Panc1 (cell line): ENCODE measurements around the gene IGF1R. TPM values are rescaled to one million over a fixed set of nuclear protein-coding genes. Genes with fewer than 3 reads are reported as not detected.

Experiments used
- ATAC-seq: fragments of 200-7000 bp; cut with Tn5 transposase; 2 replicates; pipeline ENCODE4 v1.9.1; 2020; ENCODE audit warnings: mild to moderate bottlenecking, moderate library complexity
- BruUV-seq: library from RNA; stranded (reverse); fragments of 400-500 nt; replicated peaks from 2 replicates; lab custom pipeline; 2021; lab: Mats Ljungman, UMichigan
- CTCF ChIA-PET: fragments of 300-600 bp; sonication (Branson Sonifier 250); formaldehyde crosslinking; loops from one replicate; lab custom pipeline; 2022; ENCODE audit warnings: antibody characterized with exemption; lab: Charles Lee
- POLR2A ChIA-PET: fragments of 300-600 bp; sonication (Branson Sonifier 250); formaldehyde crosslinking; loops from one replicate; lab custom pipeline; 2022; ENCODE audit warnings: antibody characterized with exemption; lab: Charles Lee
- DNase-seq: peaks from one replicate; pipeline ENCODE4 v3.0.0-alpha.2; 2010; ENCODE audit warnings: low read depth, low spot score
- H3K27ac ChIP-seq: 2 replicates; pipeline ENCODE4 v1.5.1; 2011; ENCODE audit warnings: mild to moderate bottlenecking, low read length, inconsistent platforms
- H3K27me3 ChIP-seq: fragments of 200-500 bp; sonication (Bioruptor generic); 2 replicates; pipeline ENCODE4 v1.6.0; 2014; ENCODE audit warnings: low read length, inconsistent platforms; ENCODE audit not compliant: control insufficient read depth, insufficient read depth
- H3K36me3 ChIP-seq: fragments of 200-500 bp; sonication (Bioruptor generic); 2 replicates; pipeline ENCODE4 v1.5.1; 2014; ENCODE audit warnings: inconsistent platforms, mild to moderate bottlenecking, low read length, moderate library complexity; ENCODE audit not compliant: control insufficient read depth, insufficient read depth
- H3K4me1 ChIP-seq: 2 replicates; pipeline ENCODE4 v1.5.1; 2011; ENCODE audit warnings: inconsistent platforms, mild to moderate bottlenecking, low read length, moderate library complexity; ENCODE audit not compliant: control insufficient read depth, insufficient read depth
- H3K4me3 ChIP-seq, 2 experiments: 2 replicates each; pipeline ENCODE4 v1.5.1; 2011 to 2012; ENCODE audit warnings: low read depth in 2 of 2, low read length in 2 of 2, mild to moderate bottlenecking in 2 of 2, inconsistent platforms in 1 of 2, moderate library complexity in 1 of 2
- H3K9me3 ChIP-seq: fragments of 200-500 bp; sonication (Bioruptor generic); 2 replicates; pipeline ENCODE4 v1.5.1; 2014; ENCODE audit warnings: low read depth, mild to moderate bottlenecking, inconsistent platforms, low read length, moderate library complexity; ENCODE audit not compliant: control insufficient read depth, insufficient read depth
- POLR2AphosphoS5 ChIP-seq: IDR thresholded peaks from 2 replicates; pipeline ENCODE4 v1.6.1; 2012; ENCODE audit warnings: mild to moderate bottlenecking, low read depth, low read length, moderate library complexity
- SIN3A ChIP-seq: IDR thresholded peaks from 2 replicates; pipeline ENCODE4 v1.6.1; 2012; ENCODE audit warnings: low read depth, mild to moderate bottlenecking, low read length, moderate library complexity, borderline replicate concordance; ENCODE audit not compliant: insufficient read depth
- TCF7L2 ChIP-seq: IDR thresholded peaks from 2 replicates; pipeline ENCODE4 v1.6.1; 2011; ENCODE audit warnings: mild to moderate bottlenecking, low read depth, low read length, inconsistent platforms
- in situ Hi-C: cut with HindIII; loops from 2 replicates; pipeline ENCODE4 v1.10.0; 2016; ENCODE audit warnings: low sequenced_read_pairs, low pct_unique_long_range_greater_than_20kb
- intact Hi-C: fragments of 100-400 bp; cut with micrococcal nuclease; formaldehyde crosslinking; loops from one replicate; pipeline ENCODE4 v1.10.0; 2022; ENCODE audit not compliant: unreplicated experiment
- total RNA-seq: library from RNA; stranded (reverse); gene quantifications from one replicate; pipeline ENCODE4 v1.2.1, GENCODE V29; 2021; ENCODE audit not compliant: unreplicated experiment
- TF ChIP-seq, protein P1 (sequence below): fragments of 450-650 bp; IDR thresholded peaks from 2 replicates; pipeline ENCODE4 v1.5.1; 2017; ENCODE audit warnings: mild to moderate bottlenecking
- TF ChIP-seq, protein P2 (sequence below), 2 experiments: IDR thresholded peaks; 2 replicates each; pipeline ENCODE4 v1.6.1; 2011 to 2012; ENCODE audit warnings: low read depth in 2 of 2, control low read depth in 1 of 2, low read length in 1 of 2, mild to moderate bottlenecking in 1 of 2, moderate library complexity in 1 of 2; ENCODE audit not compliant: insufficient read depth in 1 of 2

The IGF1R gene
- total RNA-seq, 1 experiment from 2014 or later = 77.1 TPM

DNA sequence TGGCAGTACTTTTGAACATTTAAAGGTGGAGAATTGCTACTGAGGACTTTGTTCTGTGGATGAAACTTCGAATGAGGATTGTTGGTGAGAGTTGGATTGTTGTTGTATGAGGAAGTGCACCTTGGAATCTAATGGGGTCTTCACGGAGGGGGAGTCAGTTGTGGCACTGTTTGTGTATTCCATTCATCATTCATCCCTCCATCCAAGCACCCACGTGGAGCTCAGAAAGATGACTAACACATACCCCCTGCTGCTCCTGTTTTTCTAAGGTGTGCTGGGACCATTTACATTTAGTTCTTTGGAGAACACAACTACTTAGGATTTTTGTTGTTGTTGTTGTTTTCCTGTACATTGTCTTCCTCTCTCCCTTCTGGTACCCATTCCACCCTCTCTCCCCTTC, 122.6 kb downstream of the IGF1R start:
- H3K4me1 ChIP-seq = peaks cover 52% of the 10 kb centered on the region
- no peaks in the 10 kb centered on the region for H3K27me3 ChIP-seq
- H3K27ac ChIP-seq = no peak overlapping the region; the same call in 1 of the 2 replicates
- CTCF ChIA-PET = interaction anchor here (0.6 kb wide), 1 partner anchor 127 kb away, joined by 3 read pairs; no protein-coding TSS in a partner anchor
- DNase-seq (no peak), ATAC-seq (peak; percentile 39; the same call in 1 of the 2 replicates)
- POLR2A ChIA-PET = no interaction called here
- no TSS peak for BruUV-seq
- TF ChIP-seq TCF7L2 (no peak), POLR2AphosphoS5 (no peak), SIN3A (no peak)
- TF ChIP-seq, protein P1, sequence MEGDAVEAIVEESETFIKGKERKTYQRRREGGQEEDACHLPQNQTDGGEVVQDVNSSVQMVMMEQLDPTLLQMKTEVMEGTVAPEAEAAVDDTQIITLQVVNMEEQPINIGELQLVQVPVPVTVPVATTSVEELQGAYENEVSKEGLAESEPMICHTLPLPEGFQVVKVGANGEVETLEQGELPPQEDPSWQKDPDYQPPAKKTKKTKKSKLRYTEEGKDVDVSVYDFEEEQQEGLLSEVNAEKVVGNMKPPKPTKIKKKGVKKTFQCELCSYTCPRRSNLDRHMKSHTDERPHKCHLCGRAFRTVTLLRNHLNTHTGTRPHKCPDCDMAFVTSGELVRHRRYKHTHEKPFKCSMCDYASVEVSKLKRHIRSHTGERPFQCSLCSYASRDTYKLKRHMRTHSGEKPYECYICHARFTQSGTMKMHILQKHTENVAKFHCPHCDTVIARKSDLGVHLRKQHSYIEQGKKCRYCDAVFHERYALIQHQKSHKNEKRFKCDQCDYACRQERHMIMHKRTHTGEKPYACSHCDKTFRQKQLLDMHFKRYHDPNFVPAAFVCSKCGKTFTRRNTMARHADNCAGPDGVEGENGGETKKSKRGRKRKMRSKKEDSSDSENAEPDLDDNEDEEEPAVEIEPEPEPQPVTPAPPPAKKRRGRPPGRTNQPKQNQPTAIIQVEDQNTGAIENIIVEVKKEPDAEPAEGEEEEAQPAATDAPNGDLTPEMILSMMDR = no peak
- TF ChIP-seq, protein P2, sequence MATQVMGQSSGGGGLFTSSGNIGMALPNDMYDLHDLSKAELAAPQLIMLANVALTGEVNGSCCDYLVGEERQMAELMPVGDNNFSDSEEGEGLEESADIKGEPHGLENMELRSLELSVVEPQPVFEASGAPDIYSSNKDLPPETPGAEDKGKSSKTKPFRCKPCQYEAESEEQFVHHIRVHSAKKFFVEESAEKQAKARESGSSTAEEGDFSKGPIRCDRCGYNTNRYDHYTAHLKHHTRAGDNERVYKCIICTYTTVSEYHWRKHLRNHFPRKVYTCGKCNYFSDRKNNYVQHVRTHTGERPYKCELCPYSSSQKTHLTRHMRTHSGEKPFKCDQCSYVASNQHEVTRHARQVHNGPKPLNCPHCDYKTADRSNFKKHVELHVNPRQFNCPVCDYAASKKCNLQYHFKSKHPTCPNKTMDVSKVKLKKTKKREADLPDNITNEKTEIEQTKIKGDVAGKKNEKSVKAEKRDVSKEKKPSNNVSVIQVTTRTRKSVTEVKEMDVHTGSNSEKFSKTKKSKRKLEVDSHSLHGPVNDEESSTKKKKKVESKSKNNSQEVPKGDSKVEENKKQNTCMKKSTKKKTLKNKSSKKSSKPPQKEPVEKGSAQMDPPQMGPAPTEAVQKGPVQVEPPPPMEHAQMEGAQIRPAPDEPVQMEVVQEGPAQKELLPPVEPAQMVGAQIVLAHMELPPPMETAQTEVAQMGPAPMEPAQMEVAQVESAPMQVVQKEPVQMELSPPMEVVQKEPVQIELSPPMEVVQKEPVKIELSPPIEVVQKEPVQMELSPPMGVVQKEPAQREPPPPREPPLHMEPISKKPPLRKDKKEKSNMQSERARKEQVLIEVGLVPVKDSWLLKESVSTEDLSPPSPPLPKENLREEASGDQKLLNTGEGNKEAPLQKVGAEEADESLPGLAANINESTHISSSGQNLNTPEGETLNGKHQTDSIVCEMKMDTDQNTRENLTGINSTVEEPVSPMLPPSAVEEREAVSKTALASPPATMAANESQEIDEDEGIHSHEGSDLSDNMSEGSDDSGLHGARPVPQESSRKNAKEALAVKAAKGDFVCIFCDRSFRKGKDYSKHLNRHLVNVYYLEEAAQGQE (IDR thresholded peaks at IDR 0.05; ENCODE audit: insufficient read depth in 1 of 2, low read depth in 2 of 2, low read length in 1 of 2) = no peak
- H3K9me3 ChIP-seq = no peaks in the 10 kb centered on the region
- in situ Hi-C loops (no loop called here), intact Hi-C loops (loop anchor here (10.0 kb wide), 3 partner anchors 116 to 326 kb away; no protein-coding TSS in a partner anchor)
- H3K36me3 ChIP-seq = no peaks in the 10 kb centered on the region
- H3K4me3 ChIP-seq = no peak overlapping the region

- in situ Hi-C loops (no loop called here), intact Hi-C loops (loop anchor here (10.0 kb wide), 3 partner anchors 117 to 327 kb away; no protein-coding TSS in a partner anchor)
- Histone ChIP-seq H3K4me3 (no peak overlapping the region), H3K27me3 (no peaks in the 10 kb centered on the region), H3K36me3 (no peaks in the 10 kb centered on the region), H3K4me1 (peaks cover 56% of the 10 kb centered on the region), H3K9me3 (no peaks in the 10 kb centered on the region), H3K27ac (0 out of 2 replicates have a peak overlapping the region, but pooled peaks have one; percentile 26)
- POLR2A ChIA-PET = no interaction called here
- TF ChIP-seq, protein P1 = peak; percentile 22
- no peak for TF ChIP-seq POLR2AphosphoS5
- BruUV-seq = no TSS peak
- ATAC-seq (peak; percentile 40; the same call in 1 of the 2 replicates), DNase-seq (no peak)
- CTCF ChIA-PET = interaction anchor here (0.6 kb wide), 1 partner anchor 128 kb away, joined by 3 read pairs; no protein-coding TSS in a partner anchor
These were observed 123.2 kb downstream of the IGF1R start for GRCh38 chr15:98771541-98771940.
